Measurements from ENCODE around the gene RIC8B.
"Not testable (repeated sequence)": the region's sequence is repeated elsewhere in the genome, so short reads cannot be mapped to it uniquely, and the experiment has no call there.

Gene RIC8B, protein sequence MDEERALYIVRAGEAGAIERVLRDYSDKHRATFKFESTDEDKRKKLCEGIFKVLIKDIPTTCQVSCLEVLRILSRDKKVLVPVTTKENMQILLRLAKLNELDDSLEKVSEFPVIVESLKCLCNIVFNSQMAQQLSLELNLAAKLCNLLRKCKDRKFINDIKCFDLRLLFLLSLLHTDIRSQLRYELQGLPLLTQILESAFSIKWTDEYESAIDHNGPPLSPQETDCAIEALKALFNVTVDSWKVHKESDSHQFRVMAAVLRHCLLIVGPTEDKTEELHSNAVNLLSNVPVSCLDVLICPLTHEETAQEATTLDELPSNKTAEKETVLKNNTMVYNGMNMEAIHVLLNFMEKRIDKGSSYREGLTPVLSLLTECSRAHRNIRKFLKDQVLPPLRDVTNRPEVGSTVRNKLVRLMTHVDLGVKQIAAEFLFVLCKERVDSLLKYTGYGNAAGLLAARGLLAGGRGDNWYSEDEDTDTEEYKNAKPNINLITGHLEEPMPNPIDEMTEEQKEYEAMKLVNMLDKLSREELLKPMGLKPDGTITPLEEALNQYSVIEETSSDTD

GRCh38 chr12:106774005-106774807 lies at the start of gene RIC8B:
TSS of gene RIC8B (plus strand) at chr12:106774682. CDS start at chr12:106774746, 64 bp downstream.
- FAIRE-seq: peak; percentile 98

GRCh38 chr12:106724934-106725333 lies 49.5 kb upstream of the RIC8B start:
- no peak for FAIRE-seq

- not testable (repeated sequence) for FAIRE-seq
Measured at GRCh38 chr12:106726603-106727202, 47.8 kb upstream of the RIC8B start.

- no peak for FAIRE-seq
Measured at GRCh38 chr12:106729611-106730010, 44.9 kb upstream of the RIC8B start.

- no peak for FAIRE-seq
Measured at GRCh38 chr12:106732890-106733289, 41.6 kb upstream of the RIC8B start.

- FAIRE-seq: no peak
Measured at GRCh38 chr12:106733660-106734059, 40.8 kb upstream of the RIC8B start.

GRCh38 chr12:106736051-106736957 lies 38.2 kb upstream of the RIC8B start:
- no peak for FAIRE-seq

GRCh38 chr12:106739318-106739717 lies 35.2 kb upstream of the RIC8B start:
- no peak for FAIRE-seq

DNA sequence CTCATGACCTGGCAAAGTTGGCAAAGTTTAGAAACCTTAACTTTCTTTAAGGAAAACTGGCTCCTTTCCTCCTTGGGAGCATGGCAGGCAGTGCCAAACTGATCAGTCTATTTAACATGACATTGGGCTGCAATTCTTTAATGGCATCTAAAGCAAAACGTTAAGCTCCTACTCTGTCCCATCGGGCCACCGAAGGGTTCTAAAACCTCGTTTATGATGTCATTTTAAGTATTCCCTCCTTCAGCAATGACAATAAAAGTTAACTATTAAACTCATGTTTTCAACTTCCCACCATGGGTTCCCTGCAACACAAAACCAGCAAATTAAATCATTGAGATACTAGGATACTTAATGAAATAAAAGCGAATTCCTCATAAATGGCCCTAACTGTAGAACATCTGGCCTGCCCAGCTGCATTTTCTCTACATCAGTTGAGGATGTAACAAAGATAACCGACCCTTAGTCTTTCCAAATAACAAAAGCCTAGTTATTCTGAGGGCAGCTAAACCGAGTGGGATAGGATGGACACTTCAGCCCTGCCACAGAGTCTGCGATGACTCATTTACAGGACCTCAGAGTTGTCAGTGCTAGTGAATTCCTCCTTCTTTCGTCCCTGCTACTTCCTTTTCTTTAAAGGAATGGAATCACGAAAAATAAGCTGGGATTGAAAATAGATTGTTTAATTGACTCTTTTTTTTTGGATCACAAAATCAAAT lies 34.5 kb upstream of the RIC8B start:
- FAIRE-seq: no peak

DNA sequence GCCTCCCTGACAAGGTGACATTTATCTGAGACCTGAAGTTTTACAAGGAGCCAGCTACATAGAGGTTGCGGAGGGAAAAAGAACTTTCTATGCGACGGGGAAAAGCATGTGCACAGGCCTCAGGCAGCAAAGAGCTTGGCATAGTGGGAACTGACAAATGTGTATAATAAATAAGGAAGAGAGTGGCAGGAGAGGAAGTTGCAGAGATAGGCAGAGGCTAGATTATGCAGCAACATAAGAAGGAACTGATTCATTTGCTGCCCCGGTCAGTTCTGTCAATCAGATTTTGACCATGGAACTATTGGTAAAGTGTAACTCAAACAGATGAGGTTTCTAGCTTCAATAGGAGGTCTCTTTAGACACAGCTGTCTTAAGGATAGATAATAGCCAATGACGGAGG lies 33.7 kb upstream of the RIC8B start:
- no peak for FAIRE-seq

DNA sequence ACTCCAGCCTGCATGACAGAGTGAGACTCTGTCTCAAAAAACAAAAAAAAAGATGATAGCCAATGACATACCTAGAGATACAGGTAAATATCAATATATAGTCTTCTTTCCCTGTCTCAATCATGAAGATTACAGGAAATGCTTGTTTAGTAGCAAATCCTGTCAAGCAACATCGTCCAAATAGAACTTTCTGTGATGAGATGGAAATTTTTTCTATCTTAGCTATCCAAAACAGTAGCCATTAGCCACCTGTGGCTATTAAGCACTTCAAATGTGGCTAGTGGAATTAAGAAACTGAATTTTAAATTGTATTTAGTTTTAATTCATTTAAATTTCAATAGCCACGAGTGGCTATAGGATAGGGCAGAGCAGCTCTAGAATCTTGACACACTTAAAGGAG lies 33.2 kb upstream of the RIC8B start:
- no peak for FAIRE-seq

- no peak for FAIRE-seq
Measured at GRCh38 chr12:106743270-106743988, 31.1 kb upstream of the RIC8B start.

DNA sequence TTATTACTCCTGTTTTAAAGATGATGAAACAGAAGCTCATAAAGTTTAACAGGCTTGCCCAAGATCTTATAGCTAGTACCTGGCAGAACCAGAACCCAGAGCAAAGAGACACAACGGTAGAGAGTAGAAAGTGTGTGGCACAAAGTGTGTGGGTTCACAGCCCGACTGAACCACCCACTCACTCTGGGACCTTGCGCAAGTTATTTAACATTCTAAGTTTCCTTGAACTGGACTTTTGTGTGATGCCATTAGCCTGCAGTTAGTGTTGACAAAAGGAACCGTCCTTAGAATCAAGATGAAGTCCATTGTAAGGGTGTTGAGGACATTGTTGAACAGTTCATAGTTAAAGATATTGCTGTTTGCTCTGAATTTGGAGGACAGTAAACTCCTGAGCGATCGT lies 29.9 kb upstream of the RIC8B start:
- FAIRE-seq: no peak

GRCh38 chr12:106745181-106745745 lies 29.2 kb upstream of the RIC8B start:
- no peak for FAIRE-seq

DNA sequence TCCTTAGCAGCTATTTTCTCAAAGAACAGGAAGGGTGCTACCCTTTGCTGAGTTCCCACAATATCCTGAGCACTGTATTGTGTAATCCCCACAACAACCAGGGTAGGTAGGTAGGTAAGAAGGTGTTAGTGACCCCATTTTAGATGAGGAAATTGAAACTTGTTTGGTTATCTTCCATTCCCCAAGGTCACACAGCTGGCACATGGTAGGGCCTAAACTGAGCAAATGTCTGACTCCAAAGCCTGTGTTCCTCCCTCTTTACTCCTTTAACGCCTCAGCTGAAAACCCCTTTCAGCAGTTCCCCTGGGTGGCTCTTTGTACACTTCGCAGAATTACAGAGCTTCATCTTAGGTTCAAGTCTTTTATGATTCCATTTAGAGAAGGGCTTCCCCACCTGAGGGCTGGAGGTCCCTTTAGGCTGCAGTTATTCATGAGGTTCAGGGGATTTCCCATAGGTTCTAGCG lies 26.5 kb upstream of the RIC8B start:
- FAIRE-seq: no peak

- FAIRE-seq: no peak
Measured at GRCh38 chr12:106750524-106750923, 24.0 kb upstream of the RIC8B start.

DNA sequence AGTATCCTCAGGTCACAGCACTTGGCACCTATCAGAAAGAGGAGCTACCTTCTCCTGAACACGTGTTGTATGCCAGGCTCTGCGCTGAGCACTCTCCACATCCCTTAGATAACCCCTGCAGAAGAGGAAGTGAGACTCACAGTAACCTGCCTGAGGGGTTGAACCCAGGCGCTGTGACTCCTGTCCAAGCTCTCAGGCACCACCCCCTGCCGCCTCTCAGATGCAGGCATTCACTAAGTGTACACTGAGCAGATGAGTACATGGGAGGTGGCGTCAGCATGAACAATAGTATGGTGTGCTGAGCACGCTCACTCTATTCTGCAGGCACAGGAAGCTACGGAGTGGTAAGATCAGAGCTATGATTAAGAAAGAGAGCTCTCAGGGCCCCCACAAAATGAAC lies 21.0 kb upstream of the RIC8B start:
- no peak for FAIRE-seq

GRCh38 chr12:106754331-106754730 lies 20.2 kb upstream of the RIC8B start:
- FAIRE-seq: no peak

DNA sequence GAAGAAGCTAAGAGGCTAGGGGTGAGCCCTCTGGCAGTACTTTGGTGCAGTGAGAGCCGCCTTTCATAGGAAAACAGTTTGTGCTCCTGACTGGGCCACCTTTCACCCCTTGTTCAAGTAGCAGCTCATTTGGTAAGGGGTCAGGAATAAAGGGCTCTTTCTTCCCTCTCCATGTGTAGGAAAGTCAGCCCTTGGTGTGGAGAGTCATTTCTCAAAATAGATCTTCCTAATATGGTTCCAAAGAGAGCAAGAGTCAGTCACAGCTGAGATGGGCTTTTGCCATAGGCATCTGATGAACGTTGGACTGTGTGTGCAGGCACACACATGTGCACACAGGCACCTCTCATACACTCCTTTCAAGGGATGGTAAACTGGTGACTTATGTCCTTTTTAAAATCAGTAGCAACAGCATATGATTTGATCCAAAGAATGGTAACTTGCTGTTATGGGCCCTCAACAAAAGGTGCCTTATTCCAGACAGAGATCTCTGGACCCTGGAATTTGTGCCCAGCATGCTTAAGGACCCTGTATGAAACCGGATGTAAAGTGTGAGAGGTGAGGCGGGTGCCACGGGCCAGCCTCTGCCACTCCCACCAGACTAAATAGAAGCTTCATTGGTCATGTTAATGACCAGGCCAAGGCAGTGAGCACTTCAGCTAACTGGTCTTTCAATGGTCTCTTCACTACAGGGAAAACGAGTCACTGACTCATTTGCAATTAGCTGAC lies 16.7 kb upstream of the RIC8B start:
- FAIRE-seq: no peak
